Measurements from ENCODE around the gene ENPP7. TPM values are rescaled to one million over a fixed set of nuclear protein-coding genes. Genes with fewer than 3 reads are reported as not detected.

Gene ENPP7
- total RNA-seq, 1 experiment from 2014 or later, result not detected

GRCh38 chr17:79779084-79779529 is 48.4 kb downstream of the ENPP7 start:
- Histone ChIP-seq H3K79me2 (ENCODE audit: insufficient read depth, low read length) (peaks cover 16% of the 10 kb centered on the region), H3K4me1 (ENCODE audit: control insufficient read depth in 1 of 2, insufficient read depth in 2 of 2, low read length in 2 of 2) (peaks cover 12 to 19% of the 10 kb centered on the region in 2 experiments), H3K27me3 (ENCODE audit: insufficient read depth, low read length) (peaks cover 29% of the 10 kb centered on the region), H3K9me2 (ENCODE audit: insufficient read depth) (no peaks in the 10 kb centered on the region), H3K36me3 (ENCODE audit: control insufficient read depth in 1 of 2, insufficient read depth in 2 of 2, low read length in 2 of 2) (peaks cover 7 to 19% of the 10 kb centered on the region in 2 experiments; a peak in 3 of 4 replicates), H2AFZ (ENCODE audit: low read depth, low read length, poor library complexity, severe bottlenecking) (no peak overlapping the region), H3K9me3 (ENCODE audit: control insufficient read depth in 1 of 2, insufficient read depth in 1 of 2, low read depth in 1 of 2, low read length in 2 of 2) (no peaks in the 10 kb centered on the region), H3K9ac (ENCODE audit: low read length) (peak overlapping the region; percentile 79), H4K20me1 (ENCODE audit: insufficient read depth) (no peaks in the 10 kb centered on the region), H3K4me3 (replicated peaks in 1 of 2; ENCODE audit: low read depth in 1 of 2, low read length in 2 of 2) (peak overlapping the region; percentile 70 to 79), H3K27ac (ENCODE audit: low read depth, low read length) (peak overlapping the region; percentile 64; the same call in 1 of the 2 replicates), H3K4me2 (ENCODE audit: low read length) (peak overlapping the region; percentile 93)
- TF ChIP-seq SRF (IDR thresholded peaks at IDR 0.05; ENCODE audit: low read depth) (no peak), MAX (IDR thresholded peaks at IDR 0.05) (no peak), SIN3A (IDR thresholded peaks at IDR 0.05; ENCODE audit: low read depth) (no peak), CEBPB (IDR thresholded peaks at IDR 0.05; ENCODE audit: low read depth) (no peak), EZH2 (IDR thresholded peaks at IDR 0.05) (no peak), RAD21 (IDR thresholded peaks at IDR 0.05; ENCODE audit: low read depth) (no peak), CBX3 (IDR thresholded peaks at IDR 0.05; ENCODE audit: low read depth) (no peak), YY1 (IDR thresholded peaks at IDR 0.05; ENCODE audit: extremely low read depth, insufficient replicate concordance, low read depth, low read length) (no peak), ZFX (IDR thresholded peaks at IDR 0.05) (no peak), ZNF274 (IDR thresholded peaks at IDR 0.05; ENCODE audit: low read depth, low read length) (no peak), SP1 (IDR thresholded peaks at IDR 0.05; ENCODE audit: low read depth) (no peak), EGR1 (IDR thresholded peaks at IDR 0.05; ENCODE audit: low read depth) (no peak)
- TF ChIP-seq, protein P1, sequence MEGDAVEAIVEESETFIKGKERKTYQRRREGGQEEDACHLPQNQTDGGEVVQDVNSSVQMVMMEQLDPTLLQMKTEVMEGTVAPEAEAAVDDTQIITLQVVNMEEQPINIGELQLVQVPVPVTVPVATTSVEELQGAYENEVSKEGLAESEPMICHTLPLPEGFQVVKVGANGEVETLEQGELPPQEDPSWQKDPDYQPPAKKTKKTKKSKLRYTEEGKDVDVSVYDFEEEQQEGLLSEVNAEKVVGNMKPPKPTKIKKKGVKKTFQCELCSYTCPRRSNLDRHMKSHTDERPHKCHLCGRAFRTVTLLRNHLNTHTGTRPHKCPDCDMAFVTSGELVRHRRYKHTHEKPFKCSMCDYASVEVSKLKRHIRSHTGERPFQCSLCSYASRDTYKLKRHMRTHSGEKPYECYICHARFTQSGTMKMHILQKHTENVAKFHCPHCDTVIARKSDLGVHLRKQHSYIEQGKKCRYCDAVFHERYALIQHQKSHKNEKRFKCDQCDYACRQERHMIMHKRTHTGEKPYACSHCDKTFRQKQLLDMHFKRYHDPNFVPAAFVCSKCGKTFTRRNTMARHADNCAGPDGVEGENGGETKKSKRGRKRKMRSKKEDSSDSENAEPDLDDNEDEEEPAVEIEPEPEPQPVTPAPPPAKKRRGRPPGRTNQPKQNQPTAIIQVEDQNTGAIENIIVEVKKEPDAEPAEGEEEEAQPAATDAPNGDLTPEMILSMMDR (IDR thresholded peaks at IDR 0.05 in 2 of 3, conservative IDR thresholded peaks at IDR 0.05 in 1 of 3; ENCODE audit: borderline replicate concordance in 1 of 3, insufficient read depth in 1 of 3, low read depth in 2 of 3, low read length in 2 of 3), result no peak
- intact Hi-C loops (cut with micrococcal nuclease), result no loop called here
- ChIA-PET CTCF (interaction anchor here (1.0 kb wide), 1 partner anchor 38 kb away, joined by 4 read pairs; no protein-coding TSS in a partner anchor), POLR2A (interaction anchor here (0.9 to 1.2 kb wide), 2 partner anchors 18 to 22 kb away, joined by 3 to 7 read pairs; partner anchors contain the start of gene CBX8), RAD21 (ENCODE audit: low non-redundant PET in 1 of 2, low total read pairs in 2 of 2, uncharacterized antibody in 2 of 2, unreplicated experiment in 2 of 2) (no interaction called here)
- no TSS peak for BruUV-seq (replicated peaks)
- no peak for ATAC-seq
- no peak for DNase-seq (ENCODE audit: low read depth, low spot score)
